ENCODE results near the gene RECQL5.

RECQL5 gene

GRCh38 chr17:75691801-75692626 is 25.1 kb upstream of the RECQL5 start:
- Histone ChIP-seq H2BK5ac (ENCODE audit: low read depth, low read length, poor library complexity, severe bottlenecking) (peak overlapping the region; percentile 4), H2AFZ (ENCODE audit: low read depth, low read length) (no peak overlapping the region), H3K9ac (ENCODE audit: low read length) (no peak overlapping the region), H3K79me1 (replicated peaks; ENCODE audit: low read length, poor library complexity, severe bottlenecking) (peaks cover 7% of the 10 kb centered on the region), H3K23ac (ENCODE audit: low read length in 2 of 2) (no peak overlapping the region), H3K18ac (ENCODE audit: low read depth in 1 of 2, low read length in 2 of 2) (no peak overlapping the region), H4K8ac (ENCODE audit: low read length) (peak overlapping the region; percentile 19), H2BK15ac (ENCODE audit: low read depth, poor library complexity, severe bottlenecking) (no peak overlapping the region), H3K9me3 (ENCODE audit: control insufficient read depth, low read length) (no peaks in the 10 kb centered on the region), H3K36me3 (ENCODE audit: control insufficient read depth in 1 of 2, insufficient read depth in 2 of 2, low read depth in 1 of 2, low read length in 2 of 2) (peaks cover 28 to 61% of the 10 kb centered on the region in 2 experiments), H2AK5ac (ENCODE audit: low read length, severe bottlenecking) (peak overlapping the region; percentile 95), H2BK120ac (ENCODE audit: low read depth, low read length) (no peak overlapping the region), H3K27me3 (ENCODE audit: control insufficient read depth in 1 of 2, insufficient read depth in 1 of 2, low read length in 2 of 2) (no peaks in the 10 kb centered on the region), H3K4me2 (ENCODE audit: low read length, poor library complexity, severe bottlenecking) (no peak overlapping the region), H2BK12ac (ENCODE audit: low read length in 2 of 2) (no peak overlapping the region), H3K4ac (ENCODE audit: low read depth in 1 of 2, low read length in 2 of 2) (no peak overlapping the region), H4K91ac (ENCODE audit: low read length) (no peak overlapping the region), H3K4me1 (ENCODE audit: control insufficient read depth, insufficient read depth, low read depth, low read length) (peaks cover 63% of the 10 kb centered on the region), H3K4me3 (ENCODE audit: insufficient read depth in 1 of 2, low read depth in 1 of 2, low read length in 2 of 2) (no peak overlapping the region), H3K27ac (ENCODE audit: low read length, poor library complexity, severe bottlenecking) (peak overlapping the region; percentile 99), H3K14ac (ENCODE audit: low read length in 2 of 2) (no peak overlapping the region)
- DNase-seq, result no peak
- WGBS, result 98% methylated on average over 14 of the region's 14 CpGs

GRCh38 chr17:75691371-75691791 is 24.4 kb upstream of the RECQL5 start:
- Histone ChIP-seq H3K4ac (ENCODE audit: low read depth in 1 of 2, low read length in 2 of 2) (no peak overlapping the region), H2AFZ (ENCODE audit: low read depth, low read length) (no peak overlapping the region)

GRCh38 chr17:75689441-75689873 is 22.5 kb upstream of the RECQL5 start:
- Histone ChIP-seq H2BK5ac (ENCODE audit: low read depth, low read length, poor library complexity, severe bottlenecking) (no peak overlapping the region), H3K4me3 (ENCODE audit: insufficient read depth in 1 of 2, low read depth in 1 of 2, low read length in 2 of 2) (no peak overlapping the region), H3K14ac (ENCODE audit: low read length in 2 of 2) (no peak overlapping the region), H4K8ac (ENCODE audit: low read length) (no peak overlapping the region), H4K91ac (ENCODE audit: low read length) (no peak overlapping the region), H2AFZ (ENCODE audit: low read depth, low read length) (no peak overlapping the region), H2BK12ac (ENCODE audit: low read length in 2 of 2) (no peak overlapping the region), H2AK5ac (ENCODE audit: low read length, severe bottlenecking) (peak overlapping the region; percentile 63), H3K9ac (ENCODE audit: low read length) (no peak overlapping the region), H3K4me2 (ENCODE audit: low read length, poor library complexity, severe bottlenecking) (no peak overlapping the region), H3K36me3 (ENCODE audit: control insufficient read depth in 1 of 2, insufficient read depth in 2 of 2, low read depth in 1 of 2, low read length in 2 of 2) (peaks cover 24 to 47% of the 10 kb centered on the region in 2 experiments), H3K9me3 (ENCODE audit: control insufficient read depth, low read length) (no peaks in the 10 kb centered on the region), H3K79me1 (replicated peaks; ENCODE audit: low read length, poor library complexity, severe bottlenecking) (peaks cover 15% of the 10 kb centered on the region), H3K4me1 (ENCODE audit: control insufficient read depth, insufficient read depth, low read depth, low read length) (peaks cover 57% of the 10 kb centered on the region), H3K27ac (ENCODE audit: low read length, poor library complexity, severe bottlenecking) (no peak overlapping the region), H3K23ac (ENCODE audit: low read length in 2 of 2) (no peak overlapping the region), H3K4ac (ENCODE audit: low read depth in 1 of 2, low read length in 2 of 2) (no peak overlapping the region), H2BK120ac (ENCODE audit: low read depth, low read length) (no peak overlapping the region), H3K27me3 (ENCODE audit: control insufficient read depth in 1 of 2, insufficient read depth in 1 of 2, low read length in 2 of 2) (no peaks in the 10 kb centered on the region), H2BK15ac (ENCODE audit: low read depth, poor library complexity, severe bottlenecking) (no peak overlapping the region), H3K18ac (ENCODE audit: low read depth in 1 of 2, low read length in 2 of 2) (no peak overlapping the region)
- WGBS, result 98% methylated on average over 6 of the region's 6 CpGs
- no peak for DNase-seq

More at GRCh38 chr17:75691371-75691791, 24.4 kb upstream of the RECQL5 start:
- peak; percentile 40 for DNase-seq
- Histone ChIP-seq H3K79me1 (replicated peaks; ENCODE audit: low read length, poor library complexity, severe bottlenecking) (peaks cover 10% of the 10 kb centered on the region), H3K27me3 (ENCODE audit: control insufficient read depth in 1 of 2, insufficient read depth in 1 of 2, low read length in 2 of 2) (no peaks in the 10 kb centered on the region), H3K36me3 (ENCODE audit: control insufficient read depth in 1 of 2, insufficient read depth in 2 of 2, low read depth in 1 of 2, low read length in 2 of 2) (peaks cover 28 to 60% of the 10 kb centered on the region in 2 experiments), H2AK5ac (ENCODE audit: low read length, severe bottlenecking) (peak overlapping the region; percentile 95), H3K23ac (ENCODE audit: low read length in 2 of 2) (no peak overlapping the region), H3K9ac (ENCODE audit: low read length) (no peak overlapping the region), H4K8ac (ENCODE audit: low read length) (no peak overlapping the region), H2BK15ac (ENCODE audit: low read depth, poor library complexity, severe bottlenecking) (no peak overlapping the region), H3K4me2 (ENCODE audit: low read length, poor library complexity, severe bottlenecking) (no peak overlapping the region), H3K9me3 (ENCODE audit: control insufficient read depth, low read length) (no peaks in the 10 kb centered on the region), H2BK120ac (ENCODE audit: low read depth, low read length) (no peak overlapping the region), H3K18ac (ENCODE audit: low read depth in 1 of 2, low read length in 2 of 2) (no peak overlapping the region), H2BK12ac (ENCODE audit: low read length in 2 of 2) (no peak overlapping the region), H3K27ac (ENCODE audit: low read length, poor library complexity, severe bottlenecking) (peak overlapping the region; percentile 99), H4K91ac (ENCODE audit: low read length) (no peak overlapping the region), H2BK5ac (ENCODE audit: low read depth, low read length, poor library complexity, severe bottlenecking) (peak overlapping the region; percentile 20), H3K14ac (ENCODE audit: low read length in 2 of 2) (no peak overlapping the region), H3K4me1 (ENCODE audit: control insufficient read depth, insufficient read depth, low read depth, low read length) (peaks cover 64% of the 10 kb centered on the region), H3K4me3 (ENCODE audit: insufficient read depth in 1 of 2, low read depth in 1 of 2, low read length in 2 of 2) (no peak overlapping the region)
- WGBS, result 75% methylated on average over 4 of the region's 5 CpGs

GRCh38 chr17:75688209-75688825 is 21.4 kb upstream of the RECQL5 start:
- Histone ChIP-seq H3K23ac (ENCODE audit: low read length in 2 of 2) (no peak overlapping the region), H2AFZ (ENCODE audit: low read depth, low read length) (no peak overlapping the region), H3K9me3 (ENCODE audit: control insufficient read depth, low read length) (no peaks in the 10 kb centered on the region), H2BK15ac (ENCODE audit: low read depth, poor library complexity, severe bottlenecking) (no peak overlapping the region), H3K18ac (ENCODE audit: low read depth in 1 of 2, low read length in 2 of 2) (no peak overlapping the region), H3K4me2 (ENCODE audit: low read length, poor library complexity, severe bottlenecking) (no peak overlapping the region), H3K4me3 (ENCODE audit: insufficient read depth in 1 of 2, low read depth in 1 of 2, low read length in 2 of 2) (no peak overlapping the region), H2AK5ac (ENCODE audit: low read length, severe bottlenecking) (peak overlapping the region; percentile 92), H4K91ac (ENCODE audit: low read length) (no peak overlapping the region), H4K8ac (ENCODE audit: low read length) (no peak overlapping the region), H3K4me1 (ENCODE audit: control insufficient read depth, insufficient read depth, low read depth, low read length) (peaks cover 51% of the 10 kb centered on the region), H3K14ac (ENCODE audit: low read length in 2 of 2) (no peak overlapping the region), H3K27ac (ENCODE audit: low read length, poor library complexity, severe bottlenecking) (no peak overlapping the region), H3K36me3 (ENCODE audit: control insufficient read depth in 1 of 2, insufficient read depth in 2 of 2, low read depth in 1 of 2, low read length in 2 of 2) (peaks cover 24 to 42% of the 10 kb centered on the region in 2 experiments), H3K4ac (ENCODE audit: low read depth in 1 of 2, low read length in 2 of 2) (no peak overlapping the region), H3K27me3 (ENCODE audit: control insufficient read depth in 1 of 2, insufficient read depth in 1 of 2, low read length in 2 of 2) (no peaks in the 10 kb centered on the region), H3K79me1 (replicated peaks; ENCODE audit: low read length, poor library complexity, severe bottlenecking) (peaks cover 15% of the 10 kb centered on the region), H2BK5ac (ENCODE audit: low read depth, low read length, poor library complexity, severe bottlenecking) (no peak overlapping the region), H2BK120ac (ENCODE audit: low read depth, low read length) (no peak overlapping the region), H2BK12ac (ENCODE audit: low read length in 2 of 2) (no peak overlapping the region), H3K9ac (ENCODE audit: low read length) (no peak overlapping the region)
- WGBS, result 95% methylated on average over 10 of the region's 11 CpGs
- DNase-seq, result peak; percentile 36
